Gastrocnemius medialis (tissue), 4 donors: Measurements from ENCODE around the gene EEF1A2.

ENCODE experiments used
- CTCF ChIP-seq, 5 experiments: fragments of 450-650 bp in 3 of 5; fragments of 200-600 bp in 2 of 5; sonication (generic) in 2 of 5; IDR thresholded peaks in 4 of 5; conservative IDR thresholded peaks in 1 of 5; 1 replicate in 4 of 5; 2 replicates in 1 of 5; pipeline ENCODE4 v1.5.1; 2016 to 2019; ENCODE audit warnings: antibody characterized with exemption in 5 of 5, mild to moderate bottlenecking in 3 of 5, moderate library complexity in 3 of 5
- POLR2A ChIP-seq, 2 donors: fragments of 450-650 bp; IDR thresholded peaks; one replicate each; pipeline ENCODE4 v1.6.1; 2017; ENCODE audit warnings: antibody characterized with exemption in 2 of 2, mild to moderate bottlenecking in 2 of 2, moderate library complexity in 2 of 2

DNA sequence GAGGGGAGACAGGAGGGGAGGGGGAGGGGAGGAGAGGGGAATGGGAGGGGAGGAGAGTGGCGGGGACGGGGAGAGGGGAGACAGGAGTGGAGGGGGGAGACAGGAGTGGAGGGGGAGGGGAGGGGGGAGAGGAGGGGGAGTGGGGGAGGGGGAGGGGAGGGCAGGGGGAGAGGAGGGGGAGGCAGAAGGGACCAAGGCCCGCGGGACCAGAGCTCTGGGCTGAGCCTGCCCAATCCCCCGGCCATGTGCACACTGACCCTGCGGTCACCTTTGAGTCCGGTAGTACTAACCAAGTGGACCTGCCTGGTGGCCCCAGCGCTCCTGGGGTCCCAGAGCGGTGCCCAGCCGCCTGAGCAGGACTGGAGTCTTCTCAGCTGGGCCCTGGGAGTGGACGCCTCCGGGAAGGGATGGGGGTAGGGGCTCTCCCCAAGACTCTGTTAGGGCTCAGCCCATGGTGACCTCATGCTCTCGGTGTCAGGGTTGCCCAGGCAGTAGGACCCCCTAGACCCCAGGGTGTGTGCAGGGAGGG is 26.0 kb downstream of the EEF1A2 start:
- no peak for TF ChIP-seq CTCF (IDR thresholded peaks at IDR 0.05 in 4 of 5, conservative IDR thresholded peaks at IDR 0.05 in 1 of 5)
- TF ChIP-seq POLR2A (IDR thresholded peaks at IDR 0.05) = no peak
